HG02870 (cell line): ENCODE measurements around the gene DRC7.

ENCODE experiments used
- ATAC-seq: cut with Tn5 transposase; IDR thresholded peaks from one replicate; pipeline ENCODE4 v1.9.1; 2021; ENCODE audit warnings: mild to moderate bottlenecking, moderate library complexity; ENCODE audit not compliant: unreplicated experiment

Gene DRC7

DNA sequence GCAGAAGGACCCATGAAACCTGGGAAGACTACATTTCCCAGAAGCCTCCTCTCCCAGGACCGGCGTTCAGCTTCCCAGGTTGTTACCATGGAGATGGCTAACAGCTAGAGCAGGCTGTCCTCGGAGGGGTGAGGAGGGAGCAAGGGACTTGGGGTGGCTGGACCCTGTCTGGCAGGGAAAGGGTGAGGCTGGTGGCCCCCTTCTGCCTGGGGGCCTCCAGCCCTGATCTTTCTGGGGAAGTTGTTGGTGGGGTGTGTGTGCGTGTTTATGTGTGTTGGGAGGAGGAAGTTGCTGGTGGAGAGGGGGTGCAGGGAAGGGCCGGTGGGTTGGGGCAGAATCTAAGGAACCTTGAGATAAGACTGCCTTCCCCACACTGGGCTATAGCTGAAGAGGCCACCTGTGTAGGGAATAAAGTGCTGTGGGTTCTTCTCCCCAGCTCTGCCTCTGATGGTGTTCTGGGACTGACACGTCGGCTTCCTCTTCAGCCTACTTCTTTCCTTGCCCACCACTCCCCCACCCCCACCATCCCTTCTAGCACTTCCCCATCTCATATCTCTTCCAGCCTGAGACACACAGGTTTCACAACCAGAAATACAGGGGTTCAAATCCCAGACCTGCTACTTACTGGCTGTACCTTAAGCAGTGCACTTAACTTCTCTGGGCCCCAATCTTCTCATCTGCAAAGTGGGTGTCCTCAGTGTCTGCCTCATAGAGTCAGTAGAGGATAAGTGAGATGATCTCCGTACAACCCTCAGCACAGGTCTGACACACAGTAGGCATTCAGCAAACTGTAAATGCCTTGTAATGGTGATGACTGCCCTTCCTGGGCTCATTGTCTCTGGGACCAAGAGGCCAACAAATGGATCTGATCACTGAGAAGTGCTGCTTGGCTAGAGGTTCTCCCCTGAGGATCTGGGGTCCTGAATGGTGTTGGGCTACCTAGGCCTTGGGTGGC, at the start of gene DRC7:
DRC7 (plus strand) TSS at position 82 of the 955 bp plus-strand sequence. CDS start 3,144 bp downstream, outside the sequence.
- ATAC-seq, result no peak

- no peak for ATAC-seq
Measured at GRCh38 chr16:57645169-57645568, 49.4 kb upstream of the DRC7 start.

GRCh38 chr16:57645691-57646387, 48.8 kb upstream of the DRC7 start:
- no peak for ATAC-seq

DNA sequence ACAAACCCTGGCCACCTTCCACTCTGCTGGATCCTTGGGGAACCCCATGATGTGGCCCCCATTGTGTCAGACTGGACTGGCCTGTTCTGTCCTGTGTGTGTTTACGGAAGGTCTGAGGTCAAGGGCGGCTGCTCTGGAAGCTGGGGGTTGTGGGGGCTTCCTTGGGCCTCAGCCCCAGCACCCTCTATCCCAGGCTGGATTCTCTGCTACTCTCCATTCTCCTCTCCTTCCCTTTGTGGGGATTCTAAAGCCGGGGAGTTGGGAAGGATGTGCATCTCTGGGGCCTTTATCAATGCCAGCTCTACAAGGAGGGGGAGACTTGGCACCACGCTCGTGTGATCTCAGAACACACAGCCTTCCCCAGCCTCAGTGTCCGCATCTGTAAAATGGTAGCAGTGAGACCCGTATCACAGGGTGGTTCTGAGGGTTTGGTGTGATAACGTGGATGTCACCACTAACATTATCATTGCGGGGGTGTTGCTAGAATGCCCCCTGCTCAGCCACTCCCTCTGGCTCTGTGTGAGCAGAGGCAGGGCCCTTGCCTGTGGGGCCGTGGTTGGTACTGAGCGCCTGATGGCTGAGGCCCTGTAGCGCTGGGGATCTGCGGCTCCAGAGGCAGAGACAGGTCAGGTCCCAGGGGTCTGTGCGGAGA, 48.1 kb upstream of the DRC7 start:
- no peak for ATAC-seq

DNA sequence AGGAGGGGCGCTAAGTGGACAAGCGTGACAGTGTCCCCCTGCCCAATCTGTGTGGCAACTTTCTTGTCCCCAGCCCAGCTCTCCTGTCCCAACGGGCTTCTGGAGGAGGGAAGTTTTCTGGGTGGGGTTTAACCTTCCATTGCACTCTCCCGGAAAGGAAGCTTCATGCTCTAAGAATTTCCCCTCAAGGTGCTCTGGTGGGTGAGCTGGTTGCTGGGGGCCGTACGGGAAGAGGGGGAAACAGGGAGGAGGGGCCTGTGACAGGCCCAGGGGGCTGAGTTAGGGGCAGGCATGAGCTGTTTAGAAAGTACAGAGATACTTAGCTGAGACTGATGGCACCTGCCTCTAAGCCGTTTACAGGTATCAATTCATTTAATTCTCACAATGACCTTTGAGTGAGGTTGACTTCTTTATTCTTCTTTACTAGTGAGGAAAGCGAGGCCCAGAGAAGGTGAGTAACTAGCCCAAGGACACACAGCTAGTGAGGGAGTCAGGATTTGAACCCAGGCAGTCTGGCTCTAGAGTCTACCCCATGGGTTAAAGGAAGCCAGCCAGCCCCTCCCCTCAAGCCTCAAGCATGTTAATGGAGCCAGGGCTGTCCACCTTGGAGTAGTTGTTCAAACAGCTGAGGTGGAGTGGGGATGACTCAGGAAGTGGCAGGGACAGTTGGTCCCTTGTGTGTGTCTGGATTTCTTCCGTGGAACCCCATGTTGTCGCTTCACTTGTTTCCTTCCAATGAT, 47.3 kb upstream of the DRC7 start:
- no peak for ATAC-seq

- no peak for ATAC-seq
Measured at GRCh38 chr16:57648125-57648524, 46.5 kb upstream of the DRC7 start.

- no peak for ATAC-seq
Measured at GRCh38 chr16:57648581-57649442, 45.8 kb upstream of the DRC7 start.

DNA sequence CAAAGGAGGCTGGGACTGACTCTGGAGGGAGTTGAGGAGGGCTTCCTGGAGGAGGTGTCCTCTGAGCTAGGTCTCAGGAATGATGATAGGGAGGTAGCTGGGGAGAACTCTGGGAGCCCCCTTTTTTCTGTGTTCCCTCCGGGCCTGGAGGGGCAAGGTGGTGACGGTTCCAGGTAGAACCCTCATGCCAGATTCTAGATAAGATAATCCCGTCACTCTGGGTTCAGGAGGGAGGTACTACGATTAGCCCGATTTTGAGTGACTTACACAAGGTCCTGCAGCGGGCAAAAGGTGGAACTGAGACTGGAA, 45.2 kb upstream of the DRC7 start:
- ATAC-seq, result no peak

- no peak for ATAC-seq
Measured at GRCh38 chr16:57649846-57650245, 44.8 kb upstream of the DRC7 start.

GRCh38 chr16:57651344-57652333, 43.0 kb upstream of the DRC7 start:
- no peak for ATAC-seq

DNA sequence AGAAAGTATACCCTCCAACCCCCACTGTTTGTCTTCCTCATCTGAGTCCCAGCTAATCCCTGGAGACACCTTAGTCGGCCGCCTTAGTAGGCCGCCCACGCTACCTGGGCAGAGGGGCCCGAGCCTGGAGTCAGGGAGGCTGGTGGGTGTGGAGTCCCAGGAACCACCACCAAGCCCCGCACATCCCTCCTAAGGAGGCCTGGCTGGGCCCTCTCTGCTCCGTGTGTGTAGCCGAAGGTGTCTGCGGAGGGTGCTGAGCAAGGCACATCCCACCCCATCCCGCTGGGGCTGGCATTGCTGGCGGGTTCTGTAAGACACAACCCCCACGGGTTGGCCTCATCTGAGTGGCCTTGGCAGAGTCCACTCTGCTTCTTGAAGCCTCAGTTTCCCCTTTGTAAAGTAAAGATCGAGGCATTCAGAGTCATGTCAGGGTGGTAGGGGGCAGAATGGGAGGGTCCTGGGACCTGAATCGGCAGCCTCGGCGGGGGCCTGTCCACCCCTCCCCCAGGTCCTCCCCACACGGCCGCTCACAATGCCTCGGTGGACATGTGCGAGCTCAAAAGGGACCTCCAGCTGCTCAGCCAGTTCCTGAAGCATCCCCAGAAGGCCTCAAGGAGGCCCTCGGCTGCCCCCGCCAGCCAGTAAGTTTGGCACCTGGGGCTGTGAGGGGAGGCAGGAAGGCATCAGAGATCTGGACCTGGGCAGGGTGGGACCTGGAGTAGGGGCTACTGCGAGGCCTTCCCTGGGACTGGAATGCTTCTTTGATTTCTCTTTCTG, 41.7 kb upstream of the DRC7 start:
- no peak for ATAC-seq

- ATAC-seq, result no peak
Measured at GRCh38 chr16:57653936-57654335, 40.7 kb upstream of the DRC7 start.

DNA sequence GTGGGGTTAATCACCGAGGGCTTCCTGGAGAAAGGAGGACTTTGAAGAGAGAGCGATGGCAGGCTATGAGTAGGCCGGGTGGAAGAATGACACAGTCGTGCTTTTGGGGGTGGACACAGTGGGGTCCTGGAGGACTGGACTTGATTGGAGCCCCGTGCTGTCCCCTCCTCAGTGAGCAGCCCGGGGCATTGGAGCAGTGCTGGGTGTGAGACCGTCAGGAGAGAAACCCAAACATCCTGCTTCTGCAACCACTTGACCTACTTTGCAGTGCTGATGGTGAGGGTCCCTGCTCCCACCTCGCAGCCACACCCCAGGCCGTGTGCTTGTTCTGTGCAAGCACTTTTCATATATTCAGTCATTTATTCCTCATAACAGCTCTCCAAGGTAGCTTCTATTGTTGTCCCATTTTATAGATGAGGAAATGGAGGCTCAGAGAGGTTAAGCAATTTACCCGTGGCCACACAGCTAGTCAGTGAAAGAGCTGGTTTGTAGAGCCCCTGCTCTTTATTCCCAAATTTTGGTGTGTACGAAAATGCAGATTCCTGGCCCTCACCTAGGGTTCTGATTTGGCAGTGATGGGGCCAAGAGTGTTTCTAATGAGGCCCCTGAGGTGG, 38.2 kb upstream of the DRC7 start:
- ATAC-seq, result no peak

DNA sequence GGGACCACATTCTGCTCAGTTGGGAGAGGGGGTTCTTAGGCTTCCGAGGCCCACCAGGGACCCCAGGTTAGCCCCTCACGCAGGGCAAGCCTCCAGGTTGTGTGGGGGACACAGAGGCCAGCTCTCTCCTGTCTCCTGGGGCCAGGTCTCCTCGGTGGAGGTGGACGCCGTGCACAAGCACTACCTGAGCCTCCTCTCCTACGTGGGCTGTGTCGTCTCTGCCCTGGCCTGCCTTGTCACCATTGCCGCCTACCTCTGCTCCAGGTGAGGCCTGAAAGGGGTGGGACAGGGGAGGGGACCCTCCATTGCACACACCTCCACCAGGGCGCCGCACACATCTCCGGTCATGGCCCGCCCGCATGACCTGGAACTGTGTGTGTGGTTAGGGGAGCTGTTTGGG, 37.4 kb upstream of the DRC7 start:
- ATAC-seq, result no peak

- ATAC-seq, result no peak
Measured at GRCh38 chr16:57658130-57658877, 36.3 kb upstream of the DRC7 start.

GRCh38 chr16:57658878-57659674, 35.5 kb upstream of the DRC7 start:
- no peak for ATAC-seq
